Stimulated activated CD8-positive, alpha-beta memory T cell treated with anti-CD3 and anti-CD28 coated beads, Interleukin-12 subunit alpha, Interleukin-12 subunit beta, amount 100 ng/mL, for 24 hours (primary cell): ENCODE measurements around the gene GNAO1.
"Not testable (repeated sequence)": the region's sequence is repeated elsewhere in the genome, so short reads cannot be mapped to it uniquely, and the experiment has no call there.

ENCODE experiments used
- DNase-seq: peaks from one replicate; pipeline ENCODE4 v3.0.0-alpha.2; 2020; ENCODE audit errors: extremely low read depth

Gene GNAO1

DNA sequence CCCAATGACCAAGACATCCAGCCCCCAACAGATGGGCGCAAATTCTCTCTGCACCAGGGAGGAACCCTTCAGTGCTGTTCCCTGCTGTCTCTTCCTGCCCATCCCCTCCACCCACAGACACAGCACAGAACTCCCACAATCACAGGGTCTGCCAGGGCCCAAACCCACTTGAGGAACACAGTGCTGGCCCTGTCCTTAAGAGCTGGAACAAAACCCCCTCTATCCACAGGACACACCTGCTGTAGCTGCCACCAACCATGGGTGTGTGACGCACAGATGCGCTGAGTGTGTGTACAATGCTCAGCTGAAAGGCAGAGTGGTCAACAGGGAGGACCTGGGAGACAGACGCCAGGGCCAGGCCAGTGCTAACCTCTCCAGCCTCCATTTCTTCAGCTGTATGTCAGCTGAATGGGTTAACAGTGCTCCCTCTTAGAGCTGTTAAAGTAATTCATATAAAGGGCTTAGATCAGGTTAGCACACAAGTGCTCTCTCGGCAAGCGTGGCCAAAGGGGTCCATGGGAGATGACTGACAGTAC is 172.0 kb downstream of the GNAO1 start:
- DNase-seq: no peak

DNA sequence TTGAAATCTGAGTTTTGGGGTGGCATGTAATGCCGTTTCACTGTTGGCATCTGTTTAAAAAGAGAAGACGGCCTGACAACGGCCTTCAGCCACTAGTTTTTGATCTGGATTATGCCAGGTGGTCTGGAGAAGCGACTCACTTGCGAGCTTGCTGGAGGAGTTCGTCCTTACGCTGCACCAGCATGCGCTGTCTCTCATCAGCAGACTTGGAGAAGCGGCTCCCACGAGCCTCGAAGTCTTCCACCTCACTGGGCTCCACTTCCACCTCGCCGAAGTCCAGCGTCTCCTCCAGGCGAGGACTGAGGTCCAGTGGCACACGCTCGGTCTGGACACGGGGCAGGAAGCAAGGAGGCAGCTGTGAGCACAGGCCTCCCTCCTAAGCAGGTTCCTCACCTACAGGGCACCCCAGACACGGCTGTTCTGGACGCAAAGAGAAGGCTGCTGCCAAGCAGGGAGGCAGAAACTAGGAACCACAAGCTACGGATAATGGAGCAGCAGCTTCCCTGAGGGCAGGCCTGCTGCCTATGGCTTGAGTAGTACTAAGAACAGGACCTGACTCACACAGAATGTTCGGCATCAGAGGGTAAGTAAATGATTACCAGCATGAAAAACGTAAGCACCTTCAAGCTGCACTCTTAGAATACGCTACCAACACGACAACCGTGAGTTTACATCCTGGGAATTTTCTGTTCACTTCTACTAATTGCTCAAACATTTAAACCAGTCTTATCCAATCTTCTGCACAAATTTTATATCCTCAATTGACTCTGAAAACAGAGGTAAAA is 172.7 kb downstream of the GNAO1 start:
- no peak for DNase-seq

DNA sequence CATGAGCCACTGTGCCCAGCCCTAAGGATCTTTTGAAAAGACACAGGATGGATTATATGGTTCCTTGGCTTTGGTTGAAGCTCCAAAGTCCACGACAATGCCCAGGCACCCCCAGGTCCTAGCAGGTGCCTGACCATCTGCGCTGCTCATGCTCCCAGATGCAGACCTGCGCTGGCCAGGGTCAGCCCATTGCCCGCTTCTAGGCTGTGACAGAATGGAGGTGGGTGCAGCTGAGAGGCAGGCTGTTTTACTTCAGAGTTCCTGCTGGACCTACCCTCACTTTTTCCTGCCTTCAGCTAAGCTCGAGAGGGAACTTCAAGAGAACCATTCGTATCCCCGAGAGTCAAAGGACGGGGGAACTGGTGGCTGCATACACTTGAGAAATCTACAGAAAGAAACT is 173.6 kb downstream of the GNAO1 start:
- DNase-seq: no peak

DNA sequence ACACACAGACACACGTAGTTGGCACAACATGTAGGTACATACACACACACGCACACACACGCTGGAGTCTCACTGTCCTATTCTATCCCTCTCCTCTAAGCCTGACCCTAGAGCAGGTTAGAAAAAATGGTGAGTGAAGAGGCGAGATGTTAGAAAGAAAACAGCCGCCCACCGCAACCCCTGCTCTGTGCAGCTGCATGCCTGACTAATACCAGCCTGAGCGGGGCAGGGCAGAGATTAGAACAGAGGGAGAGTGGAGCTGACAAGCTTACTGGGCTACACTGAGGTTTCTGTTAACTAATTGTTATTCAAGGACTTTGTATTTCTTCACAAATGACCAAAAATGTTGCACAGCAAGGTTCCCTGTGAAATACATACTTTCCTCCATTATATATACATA is 174.3 kb downstream of the GNAO1 start:
- no peak for DNase-seq

DNA sequence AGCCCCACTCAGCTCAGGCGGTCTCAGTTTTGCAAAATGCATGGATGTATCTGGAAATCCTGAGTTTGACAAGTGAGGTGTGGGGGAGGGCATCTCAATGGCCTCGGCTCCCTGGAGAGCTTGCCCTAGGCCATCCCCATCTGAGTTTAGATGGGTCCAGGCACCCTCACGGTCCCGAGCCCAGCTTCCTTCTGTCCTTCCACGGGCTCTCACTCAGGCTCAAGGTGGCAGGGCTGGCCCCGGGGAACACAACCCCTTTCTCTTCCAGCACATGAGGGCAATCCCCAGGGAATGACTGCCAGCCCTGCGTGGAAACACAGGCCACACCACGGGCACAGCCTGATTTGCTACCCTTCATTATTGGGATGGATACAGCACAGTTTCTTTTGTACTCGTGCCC is 175.7 kb downstream of the GNAO1 start:
- DNase-seq: no peak

DNA sequence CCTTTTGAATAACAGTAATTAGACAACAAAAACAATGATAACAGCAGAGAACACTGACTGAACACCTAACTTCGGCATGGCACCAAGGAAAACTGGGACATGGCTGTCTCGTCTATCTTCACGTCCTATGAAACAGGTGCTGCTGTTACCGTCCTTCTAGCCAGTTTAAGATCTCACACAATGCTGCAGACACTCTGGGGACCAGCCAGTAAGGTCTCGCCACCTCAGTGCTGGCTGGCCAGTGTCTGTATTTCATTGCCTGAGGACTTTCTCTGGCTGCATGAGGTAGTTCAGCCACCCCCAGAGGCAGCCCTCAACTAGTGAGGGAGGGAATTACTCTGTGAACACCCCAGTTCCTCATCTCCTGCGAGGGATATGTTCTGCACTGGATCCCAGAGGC is 176.5 kb downstream of the GNAO1 start:
- DNase-seq: no peak

DNA sequence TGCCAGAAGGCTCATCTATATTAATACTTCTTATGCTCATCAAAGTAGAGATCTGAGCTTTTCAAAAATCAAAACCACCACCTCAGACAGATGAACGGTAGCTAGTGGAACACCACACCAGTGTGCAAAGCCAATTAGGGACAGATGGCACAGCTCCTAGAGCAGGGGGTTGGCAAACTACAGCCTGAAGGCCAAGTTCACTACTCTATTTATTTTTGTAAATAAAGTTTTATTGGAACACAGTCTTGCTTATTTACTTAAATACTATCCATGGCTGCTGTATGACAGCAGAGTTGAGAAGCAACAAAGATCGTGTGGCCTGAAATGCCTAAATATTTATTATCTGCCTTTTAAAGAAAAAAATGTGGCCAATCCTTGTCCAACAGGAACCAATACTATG is 177.3 kb downstream of the GNAO1 start:
- DNase-seq: no peak

DNA sequence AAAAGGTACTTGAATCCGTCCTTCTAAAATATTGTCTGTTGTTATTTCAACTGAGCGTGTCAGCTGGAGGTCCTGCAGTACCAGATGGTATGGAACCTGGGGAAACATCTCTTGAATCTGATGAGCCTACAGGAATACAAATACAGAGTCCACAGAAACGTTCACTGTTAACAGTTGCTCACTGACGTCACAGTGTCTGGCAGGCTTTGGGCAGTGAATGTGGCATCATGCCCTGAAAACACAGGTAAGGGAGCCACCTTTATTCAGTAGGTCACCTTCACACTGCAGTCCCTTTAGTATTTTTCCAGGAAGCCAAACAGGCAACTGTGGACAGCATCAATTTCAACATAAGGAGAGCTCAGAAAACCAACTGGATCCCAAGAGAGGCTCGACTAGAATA is 177.9 kb downstream of the GNAO1 start:
- no peak for DNase-seq

DNA sequence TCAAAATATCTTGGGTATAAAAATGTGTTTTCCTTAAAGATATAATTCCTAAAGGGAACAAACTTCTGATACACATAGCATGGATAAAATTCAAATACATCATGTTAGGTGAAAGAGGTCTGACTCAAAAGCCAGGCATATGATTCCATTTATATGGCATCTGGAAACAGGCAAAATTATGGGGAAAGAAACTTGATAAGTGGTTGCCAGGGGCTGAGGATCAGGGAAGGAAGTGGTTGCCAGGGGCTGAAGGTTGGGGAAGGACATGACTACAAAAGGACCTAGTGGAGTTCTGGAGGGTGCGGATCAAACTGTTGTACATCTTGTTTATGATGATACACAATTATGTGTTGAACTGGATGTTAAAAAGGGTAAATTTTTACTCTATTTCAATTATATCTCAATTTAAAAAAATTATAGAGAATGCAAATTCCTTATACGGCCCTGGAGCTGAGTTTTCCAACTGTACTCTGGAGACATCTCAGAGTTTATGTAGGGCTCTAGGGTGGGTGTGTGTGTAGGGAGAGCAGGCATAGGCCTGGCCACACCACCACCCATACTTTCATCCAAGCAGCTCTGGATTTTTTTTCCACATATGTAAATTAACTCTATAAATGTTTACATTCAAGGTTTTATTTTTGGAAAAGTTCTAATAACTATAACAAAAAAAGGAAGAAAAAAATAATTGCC is 179.0 kb downstream of the GNAO1 start:
- no peak for DNase-seq

DNA sequence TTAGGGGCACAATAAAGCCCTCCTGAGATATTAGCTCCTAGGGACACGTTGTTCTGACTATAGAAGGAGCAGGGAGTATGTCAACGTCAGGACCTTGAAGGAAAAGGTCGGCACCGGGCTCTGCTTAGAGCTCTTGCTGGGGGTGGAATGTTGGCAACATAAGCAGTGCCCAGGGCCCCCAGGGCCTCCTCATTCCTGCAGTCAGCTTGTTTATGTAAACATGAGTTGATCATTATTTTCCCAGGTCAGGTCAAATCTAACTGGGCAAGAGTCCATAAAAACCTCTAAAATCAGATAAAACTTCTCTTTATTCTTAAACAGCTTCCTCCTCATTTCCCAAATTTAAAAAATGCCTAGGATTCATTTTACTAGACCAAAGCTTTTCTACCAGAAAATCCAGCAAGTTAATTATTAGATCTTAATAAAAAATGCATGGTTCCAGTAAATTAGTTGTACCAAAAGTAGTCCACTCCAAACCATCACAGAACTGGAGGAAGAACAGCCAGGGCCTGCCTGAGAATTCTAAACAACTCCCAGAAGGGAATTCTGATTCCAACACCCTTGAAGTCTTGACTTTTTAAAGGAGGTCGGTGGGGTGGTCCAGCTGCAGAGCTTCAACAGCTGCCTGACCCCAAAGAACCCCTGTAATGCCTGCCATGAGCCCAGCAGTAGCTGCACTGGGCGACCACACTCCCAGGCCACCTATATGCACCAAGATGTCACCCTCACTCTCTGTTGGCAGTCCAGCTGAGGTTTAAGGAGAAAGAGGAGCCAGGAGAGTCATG is 179.8 kb downstream of the GNAO1 start:
- no peak for DNase-seq

DNA sequence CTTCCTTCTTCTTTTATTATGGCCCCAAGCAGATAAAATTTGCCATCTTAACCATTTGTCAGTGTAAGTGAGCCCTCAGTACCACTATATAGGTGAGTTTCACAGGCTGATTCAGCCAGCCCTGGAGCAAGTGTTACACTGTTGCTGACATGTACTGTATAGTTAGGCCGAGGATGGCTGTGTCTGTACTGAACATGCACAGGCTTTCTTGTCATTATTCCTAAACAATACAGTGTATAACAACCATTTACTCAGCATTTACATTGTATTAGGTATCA is 180.3 kb downstream of the GNAO1 start:
- no peak for DNase-seq

DNA sequence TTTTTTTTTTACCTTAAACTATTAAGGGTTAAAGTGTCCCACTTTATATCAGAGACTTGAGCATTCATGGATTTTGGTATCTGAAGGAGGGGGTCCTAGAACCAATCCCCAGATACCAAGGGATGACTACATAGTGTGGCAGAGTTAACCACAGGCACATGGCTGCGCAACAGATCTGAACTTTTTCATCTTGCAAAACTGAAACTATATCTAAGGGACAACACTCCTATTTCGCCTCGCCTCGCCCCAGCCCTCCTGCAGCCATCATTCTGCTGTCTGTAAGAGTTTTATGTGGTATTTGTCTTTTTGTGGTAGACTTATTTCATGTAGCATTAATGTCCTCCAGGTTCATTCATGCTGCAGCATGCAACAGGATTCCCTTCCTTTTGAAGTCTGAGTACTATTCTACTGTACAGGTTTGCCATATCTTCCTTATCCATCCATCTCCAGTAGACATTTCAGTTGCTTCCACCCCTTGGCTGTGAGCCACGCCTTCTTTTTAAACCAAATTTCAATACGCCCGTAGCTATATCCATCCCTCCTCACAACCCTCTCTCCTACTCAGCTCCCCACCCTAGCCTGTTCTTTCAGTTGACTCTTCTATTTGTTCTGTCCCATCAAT is 180.8 kb downstream of the GNAO1 start:
- no peak for DNase-seq

DNA sequence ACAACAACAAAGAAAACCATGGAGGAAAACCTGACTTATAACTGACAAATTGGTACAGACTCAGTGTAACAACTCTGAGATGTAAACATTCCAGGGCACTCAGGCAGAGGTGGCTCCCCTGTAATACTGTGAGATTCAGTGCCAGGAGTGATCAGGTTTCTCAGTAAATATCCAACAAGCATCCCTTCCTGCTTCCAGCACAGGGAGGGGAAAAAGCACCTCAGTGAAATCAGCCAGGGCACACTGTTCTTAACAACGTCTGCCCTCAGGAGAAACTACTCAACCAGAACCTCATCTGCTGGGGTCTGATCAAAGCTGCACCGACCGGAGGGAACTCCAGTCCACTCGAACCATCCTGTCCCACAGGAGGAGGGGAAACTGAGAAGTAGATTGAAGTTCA is 181.7 kb downstream of the GNAO1 start:
- no peak for DNase-seq

DNA sequence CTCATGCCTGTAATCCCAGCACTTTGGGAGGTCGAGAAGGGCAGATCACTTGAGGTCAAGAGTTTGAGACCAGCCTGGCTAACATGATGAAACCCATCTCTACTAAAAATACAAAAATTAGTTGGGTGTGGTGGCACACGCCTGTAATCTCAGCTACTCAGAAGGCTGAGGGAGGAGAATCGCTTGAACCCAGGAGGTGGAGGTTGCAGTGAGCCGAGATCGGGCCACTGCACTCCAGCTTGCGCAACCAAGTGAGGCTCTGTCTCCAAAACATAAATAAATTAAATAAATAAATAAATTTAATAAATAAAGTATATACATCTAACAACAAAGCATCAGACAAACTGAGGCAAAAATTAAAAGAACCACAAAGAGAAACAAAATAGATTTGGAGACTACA is 184.5 kb downstream of the GNAO1 start:
- not testable (repeated sequence) for DNase-seq

DNA sequence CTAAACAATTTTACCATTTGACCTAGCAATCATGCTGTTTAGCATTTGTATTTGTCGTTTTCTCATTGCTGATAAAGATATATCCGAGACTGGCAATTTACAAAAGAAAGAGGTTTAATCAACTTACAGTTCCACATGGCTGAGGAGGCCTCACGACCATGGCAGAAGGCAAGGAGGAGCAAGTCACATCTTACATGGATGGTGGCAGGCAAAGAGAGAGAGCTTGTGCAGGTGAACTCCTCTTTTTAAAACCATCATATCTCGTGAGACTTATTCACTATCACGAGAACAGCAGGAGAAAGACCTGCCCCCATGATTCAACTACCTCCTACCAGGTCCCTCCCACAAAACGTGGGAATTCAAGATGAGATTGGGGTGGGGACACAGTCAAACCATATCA is 187.8 kb downstream of the GNAO1 start:
- DNase-seq: not testable (repeated sequence)

DNA sequence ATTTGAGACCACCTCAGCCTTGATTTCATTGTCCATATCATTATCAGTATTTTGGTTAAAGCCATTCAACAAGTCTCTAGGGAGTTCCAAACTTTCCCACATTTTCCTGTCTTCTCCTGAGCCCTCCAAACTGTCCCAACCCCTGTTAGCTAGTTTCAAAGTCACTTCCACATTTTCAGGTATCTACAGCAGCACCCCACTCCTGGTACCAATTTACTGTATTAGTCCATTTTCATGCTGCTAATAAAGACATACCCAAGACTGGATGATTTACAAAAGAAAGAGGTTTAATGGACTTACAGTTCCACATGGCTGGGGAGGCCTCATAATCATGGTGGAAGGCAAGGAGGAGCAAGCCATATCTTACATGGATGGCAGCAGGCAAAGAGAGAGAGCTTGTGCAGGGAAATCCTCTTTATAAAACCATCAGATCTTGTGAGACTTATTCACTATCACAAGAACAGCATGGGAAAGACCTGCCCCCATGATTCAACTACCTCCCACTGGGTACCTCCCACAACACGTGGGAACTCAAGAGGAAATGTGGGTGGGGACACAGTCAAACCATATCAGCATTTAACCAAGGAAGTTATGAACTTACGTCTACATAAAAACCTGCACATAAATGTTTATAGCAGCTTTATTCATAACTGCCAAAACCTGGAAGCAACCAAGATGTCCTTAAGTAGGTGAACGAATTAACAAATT is 189.6 kb downstream of the GNAO1 start:
- not testable (repeated sequence) for DNase-seq

DNA sequence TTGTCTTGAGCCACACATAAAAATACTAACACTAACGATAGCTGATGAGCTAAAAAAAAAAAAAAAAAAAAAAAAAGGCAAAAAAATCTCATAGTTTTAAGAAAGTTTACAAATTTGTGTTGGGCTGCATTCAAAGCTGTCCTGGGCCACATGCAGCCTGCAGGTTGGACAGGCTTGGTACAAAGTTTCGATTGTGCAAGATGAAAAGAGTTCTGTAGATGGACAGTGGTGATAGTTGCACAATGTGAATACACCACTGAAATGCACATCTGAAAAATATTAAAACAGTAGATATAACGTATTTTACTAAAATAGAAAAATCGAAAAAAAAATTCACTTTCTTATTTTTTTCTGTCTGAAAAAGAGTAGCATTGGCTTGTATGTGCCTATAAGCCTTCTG is 191.2 kb downstream of the GNAO1 start:
- no peak for DNase-seq

DNA sequence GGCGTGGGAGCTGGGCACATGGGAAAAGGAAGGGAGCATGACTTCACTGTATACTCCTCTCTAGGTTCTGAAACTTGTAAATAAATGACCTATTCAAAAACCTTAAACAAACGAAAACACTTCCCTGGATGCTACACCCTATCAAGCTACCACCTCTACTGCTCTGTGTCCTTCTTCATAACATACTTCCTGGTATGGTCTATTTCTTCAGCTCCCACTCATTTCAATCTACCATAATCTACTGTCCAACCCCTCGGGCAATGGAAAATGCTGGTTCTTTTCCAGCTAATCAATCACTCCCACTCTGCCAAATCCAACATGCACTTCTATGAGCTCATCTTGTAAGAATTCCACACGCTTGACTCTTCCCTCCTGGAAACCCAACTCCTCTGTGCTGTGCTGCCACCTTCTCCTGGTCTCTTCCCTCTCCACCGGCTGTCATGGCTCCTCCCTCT is 191.6 kb downstream of the GNAO1 start:
- no peak for DNase-seq

DNA sequence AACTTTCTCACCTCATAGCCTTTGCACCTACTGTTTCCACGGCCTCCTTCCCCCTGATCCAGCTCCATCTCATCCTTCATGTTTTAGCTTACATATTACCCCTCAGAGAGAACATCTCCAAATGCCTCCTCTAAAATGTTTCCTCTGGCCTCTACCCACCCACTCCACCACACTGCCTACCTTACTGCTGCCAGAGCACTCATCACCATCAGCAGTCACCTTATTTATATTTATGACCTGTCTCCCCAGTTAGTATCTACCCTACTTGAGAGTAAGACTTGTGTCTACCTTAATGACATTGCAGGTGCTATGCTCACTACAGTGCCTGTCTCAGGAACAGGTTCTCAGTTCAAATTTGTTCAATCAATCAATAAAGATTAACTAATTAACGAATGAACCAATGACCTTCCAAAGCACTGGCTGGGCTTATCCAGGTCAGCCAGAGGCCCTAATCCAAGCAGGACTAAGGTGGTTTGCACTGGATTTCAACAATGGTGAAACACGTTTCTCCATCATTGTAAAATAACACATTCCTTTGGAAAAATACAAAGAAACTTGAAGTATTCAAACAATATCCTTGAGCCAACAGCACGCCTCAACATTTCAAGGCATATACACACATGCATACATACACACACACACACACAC is 192.9 kb downstream of the GNAO1 start:
- DNase-seq: no peak

DNA sequence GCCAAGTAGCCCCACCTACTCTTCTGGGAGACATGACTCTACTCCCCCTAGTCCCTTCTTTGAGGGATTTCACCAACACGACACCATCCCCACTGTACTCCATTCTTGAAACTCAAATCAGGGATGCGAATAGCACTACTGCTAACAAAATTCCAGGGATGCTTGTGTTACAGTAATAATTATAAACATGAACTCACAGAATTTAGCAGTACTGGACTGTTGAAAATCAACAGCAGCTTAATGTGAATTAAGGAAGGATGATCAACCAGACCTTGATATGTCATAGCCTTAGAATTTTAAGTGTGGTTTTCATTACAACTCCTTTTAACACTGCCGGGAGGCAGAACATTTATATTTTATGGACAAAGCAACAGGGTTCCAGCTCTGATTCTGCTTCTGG is 196.1 kb downstream of the GNAO1 start:
- no peak for DNase-seq

DNA sequence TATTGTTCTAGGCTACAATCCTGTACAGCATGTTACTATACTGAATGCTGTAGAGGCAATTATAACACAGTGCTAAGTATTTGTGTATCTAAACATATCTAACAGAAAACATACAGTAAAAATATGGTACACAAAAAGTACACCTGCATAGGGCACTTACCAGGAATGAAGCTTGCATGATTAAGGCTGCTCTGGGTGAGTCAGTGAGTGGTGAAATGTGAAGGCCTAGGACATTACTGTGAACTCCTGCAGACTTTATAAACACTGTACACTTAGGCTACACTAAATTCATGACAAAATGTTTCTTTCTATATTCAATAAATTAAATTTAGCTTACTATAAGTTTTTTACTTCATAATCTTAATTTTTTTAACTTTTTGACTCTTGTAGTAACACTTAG is 196.9 kb downstream of the GNAO1 start:
- DNase-seq: no peak
